GM12878 (cell line): ENCODE results near the gene PHF23. TPM values are rescaled to one million over a fixed set of nuclear protein-coding genes. Genes with fewer than 3 reads are reported as not detected.
A peak's percentile ranks its signal among the peaks of the same experiment; 100 is the strongest.

Experiments
- ATAC-seq: fragments of 200-7000 bp; cut with Tn5 transposase; 3 replicates; pipeline ENCODE4 v1.9.1; 2020; ENCODE audit warnings: mild to moderate bottlenecking, moderate library complexity
- BruUV-seq: library from RNA; stranded (reverse); fragments of 400-500 nt; replicated peaks from 2 replicates; lab custom pipeline; 2021; lab: Mats Ljungman, UMichigan
- CTCF ChIA-PET: fragments of 300-600 bp; sonication (Branson Sonifier 250); formaldehyde crosslinking; extraction: SDS; loops from one replicate; lab custom pipeline; 2021; ENCODE audit warnings: inconsistent platforms; lab: Yijun Ruan, JAX
- POLR2A ChIA-PET: fragments of 350-600 bp; formaldehyde crosslinking; extraction: SDS; loops from one replicate; lab custom pipeline; 2021; ENCODE audit warnings: inconsistent platforms; lab: Charles Lee
- RAD21 ChIA-PET: fragments of 300-600 bp; sonication (Branson Sonifier 250); formaldehyde crosslinking; loops from one replicate; lab custom pipeline; 2023; ENCODE audit warnings: antibody characterized with exemption; ENCODE audit not compliant: unreplicated experiment; lab: Charles Lee
- SMC1A ChIA-PET: fragments of 300-600 bp; sonication (Branson Sonifier 250); formaldehyde crosslinking; loops from one replicate; lab custom pipeline; 2023; ENCODE audit not compliant: unreplicated experiment, uncharacterized antibody; lab: Charles Lee
- DNase-seq: peaks from one replicate; pipeline ENCODE4 v3.0.0-alpha.2; 2011; ENCODE audit warnings: low read depth, low spot score
- FAIRE-seq: peaks from 3 replicates; lab custom pipeline; 2011; peaks lifted over from hg19 to GRCh38; lab: Jason Lieb, UNC
- H2AFZ ChIP-seq: 2 replicates; pipeline ENCODE4 v1.6.0; 2011; ENCODE audit warnings: low read depth, low read length, control low read depth; ENCODE audit not compliant: control insufficient read depth
- H3K27ac ChIP-seq: 2 replicates; pipeline ENCODE4 v1.5.1; 2011; ENCODE audit warnings: control low read depth; ENCODE audit not compliant: control insufficient read depth, insufficient read depth
- H3K27me3 ChIP-seq, 2 experiments: replicated peaks in 1 of 2; 2 replicates each; pipeline versions ENCODE4 v1.6.0 to v1.6.1; 2011; ENCODE audit warnings: low read length in 1 of 2; ENCODE audit not compliant: control insufficient read depth in 2 of 2, insufficient read depth in 2 of 2
- H3K36me3 ChIP-seq, 2 experiments: 2 replicates each; pipeline ENCODE4 v1.5.1; 2011; ENCODE audit warnings: low read length in 1 of 2; ENCODE audit not compliant: control insufficient read depth in 2 of 2, insufficient read depth in 2 of 2
- H3K4me1 ChIP-seq: 2 replicates; pipeline ENCODE4 v1.6.1; 2011; ENCODE audit warnings: mild to moderate bottlenecking, low read length, moderate library complexity, mixed read lengths; ENCODE audit not compliant: control insufficient read depth, insufficient read depth
- H3K4me2 ChIP-seq: 2 replicates; pipeline ENCODE4 v1.6.0; 2011; ENCODE audit warnings: control low read depth; ENCODE audit not compliant: control insufficient read depth, insufficient read depth
- H3K4me3 ChIP-seq: fragments of 200-600 bp; sonication (generic); 2 replicates; pipeline ENCODE4 v1.5.1; 2016
- H3K79me2 ChIP-seq: 2 replicates; pipeline ENCODE4 v1.6.0; 2011; ENCODE audit warnings: low read length; ENCODE audit not compliant: control insufficient read depth, insufficient read depth
- H3K9ac ChIP-seq: 2 replicates; pipeline ENCODE4 v1.8.0; 2011; ENCODE audit warnings: low read length, control low read depth, mixed read lengths; ENCODE audit not compliant: control insufficient read depth, insufficient read depth
- H3K9me3 ChIP-seq: replicated peaks from 3 replicates; pipeline ENCODE4 v1.5.1; 2011; ENCODE audit warnings: mild to moderate bottlenecking, low read length; ENCODE audit not compliant: control insufficient read depth, insufficient read depth
- H4K20me1 ChIP-seq: 2 replicates; pipeline ENCODE4 v1.6.0; 2011; ENCODE audit not compliant: control insufficient read depth, insufficient read depth
- CBX5 ChIP-seq: sonication (generic); IDR thresholded peaks from 2 replicates; pipeline ENCODE4 v1.6.1; 2016; ENCODE audit warnings: low read depth, moderate library complexity, mild to moderate bottlenecking, inconsistent platforms
- CHD2 ChIP-seq: IDR thresholded peaks from 2 replicates; pipeline ENCODE4 v1.6.1; 2011; ENCODE audit warnings: low read depth, low read length, improper control_type of control experiment, borderline replicate concordance
- NBN ChIP-seq: fragments of 450-650 bp; IDR thresholded peaks from 2 replicates; pipeline ENCODE4 v1.6.1; 2016
- RCOR1 ChIP-seq: conservative IDR thresholded peaks from 2 replicates; pipeline ENCODE4 v1.6.1; 2012; ENCODE audit warnings: low read depth, low read length, improper control_type of control experiment
- SMAD5 ChIP-seq: IDR thresholded peaks from 2 replicates; pipeline ENCODE4 v1.6.1; 2016; ENCODE audit warnings: antibody characterized with exemption, low read depth
- SREBF2 ChIP-seq: IDR thresholded peaks from 2 replicates; pipeline ENCODE4 v1.6.1; 2012; ENCODE audit warnings: mild to moderate bottlenecking, low read length
- TAF1 ChIP-seq: IDR thresholded peaks from 2 replicates; pipeline ENCODE4 v1.6.1; 2011; ENCODE audit warnings: mild to moderate bottlenecking, low read depth, low read length, borderline replicate concordance
- WRNIP1 ChIP-seq: IDR thresholded peaks from 2 replicates; pipeline ENCODE4 v1.6.1; 2011; ENCODE audit warnings: low read depth, low read length, improper control_type of control experiment, borderline replicate concordance
- ZNF217 ChIP-seq: fragments of 450-650 bp; IDR thresholded peaks from 2 replicates; pipeline ENCODE4 v1.6.1; 2017; ENCODE audit warnings: antibody characterized with exemption, mild to moderate bottlenecking
- ZNF622 ChIP-seq: fragments of 450-650 bp; IDR thresholded peaks from 2 replicates; pipeline ENCODE4 v1.6.1; 2017; ENCODE audit warnings: mild to moderate bottlenecking, inconsistent platforms
- WGBS: methylation state at CpG from one replicate; pipeline ENCODE4 v1.1.6; 2016; ENCODE audit warnings: low lambda C conversion rate; ENCODE audit not compliant: insufficient replicate concordance, insufficient coverage; ENCODE audit errors: missing lambda C conversion rate; 5-methylcytosine and 5-hydroxymethylcytosine counted together
- in situ Hi-C: fragments of 300-500 bp; cut with MboI; formaldehyde crosslinking; loops from 9 replicates; pipeline ENCODE4 v1.14.3; 2018; ENCODE audit warnings: mixed read lengths
- intact Hi-C: fragments of 100-400 bp; cut with micrococcal nuclease; formaldehyde crosslinking; loops from one replicate; pipeline ENCODE4 v1.14.2; 2022; ENCODE audit not compliant: unreplicated experiment
- polyA plus RNA-seq, 11 experiments: library from polyadenylated mRNA; depleted of rRNA in 4 of 11; unstranded in 6 of 11; stranded (reverse) in 5 of 11; fragments of >200 nt; fragmentation: Nextera tagmentation in 4 of 11; fragmentation: Illumina TruSeq in 1 of 11; extraction: Ambion mirVana in 4 of 11; extraction: Trizol in 1 of 11; gene quantifications; 1 replicate in 1 of 11; 2 replicates in 10 of 11; pipeline versions ENCODE4 v1.2.1 to v1.2.3, GENCODE V29; 2011 to 2016; ENCODE audit warnings: inconsistent platforms in 2 of 11, missing spikeins in 2 of 11, low read depth in 1 of 11
- total RNA-seq, 4 experiments: library from RNA; depleted of rRNA in 3 of 4; stranded (reverse); fragments of >200 nt in 3 of 4; fragmentation: Illumina TruSeq in 1 of 4; extraction: Trizol in 1 of 4; gene quantifications; 2 replicates each; pipeline versions ENCODE4 v1.2.1 to v1.2.3, GENCODE V29; 2013 to 2021
- TF ChIP-seq, protein P1 (sequence below): fragments of 450-650 bp; IDR thresholded peaks from 2 replicates; pipeline ENCODE4 v1.6.1; 2017; ENCODE audit warnings: low read depth, mild to moderate bottlenecking, moderate library complexity
- TF ChIP-seq, protein P2 (sequence below): fragments of 450-650 bp; IDR thresholded peaks from 2 replicates; pipeline ENCODE4 v1.6.1; 2016; ENCODE audit warnings: mild to moderate bottlenecking
- TF ChIP-seq, protein P3 (sequence below): IDR thresholded peaks from 2 replicates; pipeline ENCODE4 v1.6.1; 2011; ENCODE audit warnings: borderline replicate concordance, low read depth, mild to moderate bottlenecking, moderate library complexity, mixed read lengths, low read length; ENCODE audit not compliant: insufficient read depth; ENCODE audit errors: extremely low read length

PHF23 gene
- total and polyA plus RNA-seq, 10 of the 15 experiments (the other 5 are each of a cell fraction or from before 2014, with no cell fraction given) = 8.2 to 84.8 (median 32.6) TPM

DNA sequence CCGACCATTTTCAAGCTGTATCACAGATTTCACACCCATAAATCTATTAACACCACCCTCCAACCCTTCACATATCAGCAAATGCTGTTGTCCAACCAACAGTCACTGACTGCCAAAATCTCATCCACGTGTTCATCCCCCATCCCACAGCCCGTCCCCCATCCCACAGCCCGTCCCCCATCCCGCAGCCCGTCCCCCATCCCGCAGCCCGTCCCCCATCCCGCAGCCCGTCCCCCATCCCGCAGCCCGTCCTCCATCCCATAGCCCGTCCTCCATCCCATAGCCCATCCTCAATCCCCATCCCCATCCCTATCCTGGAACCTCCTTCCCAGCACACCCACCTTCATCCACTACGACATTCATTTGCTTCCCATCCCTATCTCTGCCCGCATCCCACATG is 33.7 kb downstream of the PHF23 start:
- H4K20me1 ChIP-seq = no peaks in the 10 kb centered on the region
- intact Hi-C loops = loop anchor here (1.0 kb wide), 1 partner anchor 9 kb away; no protein-coding TSS in a partner anchor
- H3K27ac ChIP-seq = no peak overlapping the region; the same call in 1 of the 2 replicates
- 63% methylated on average over 3 of the region's 15 CpGs for WGBS
- peak overlapping the region; percentile 89 for H2AFZ ChIP-seq
- peaks cover 6% of the 10 kb centered on the region; the same call in 1 of the 2 replicates for H3K4me1 ChIP-seq
- DNase-seq (no peak), ATAC-seq (no peak), FAIRE-seq (no peak)
- in situ Hi-C loops = no loop called here
- no peaks in the 10 kb centered on the region for H3K27me3 ChIP-seq
- peak overlapping the region; percentile 68; the same call in 1 of the 2 replicates for H3K4me3 ChIP-seq
- ChIA-PET CTCF (interaction anchor here (2.0 kb wide), 1 partner anchor 15 kb away, joined by 7 read pairs; the partner anchor contains the start of genes ACADVL and DLG4), POLR2A (interaction anchor here (0.5 kb wide), 1 partner anchor 38 kb away, joined by 4 read pairs; no protein-coding TSS in a partner anchor), SMC1A (no interaction called here), RAD21 (no interaction called here)
- no peaks in the 10 kb centered on the region for H3K36me3 ChIP-seq
- H3K9me3 ChIP-seq = no peaks in the 10 kb centered on the region
- no peaks in the 10 kb centered on the region for H3K79me2 ChIP-seq
- H3K9ac ChIP-seq = no peak overlapping the region
- no TSS peak for BruUV-seq
- H3K4me2 ChIP-seq = peak overlapping the region; percentile 88
- TF ChIP-seq TAF1 (no peak), NBN (no peak)
- TF ChIP-seq, protein P1, sequence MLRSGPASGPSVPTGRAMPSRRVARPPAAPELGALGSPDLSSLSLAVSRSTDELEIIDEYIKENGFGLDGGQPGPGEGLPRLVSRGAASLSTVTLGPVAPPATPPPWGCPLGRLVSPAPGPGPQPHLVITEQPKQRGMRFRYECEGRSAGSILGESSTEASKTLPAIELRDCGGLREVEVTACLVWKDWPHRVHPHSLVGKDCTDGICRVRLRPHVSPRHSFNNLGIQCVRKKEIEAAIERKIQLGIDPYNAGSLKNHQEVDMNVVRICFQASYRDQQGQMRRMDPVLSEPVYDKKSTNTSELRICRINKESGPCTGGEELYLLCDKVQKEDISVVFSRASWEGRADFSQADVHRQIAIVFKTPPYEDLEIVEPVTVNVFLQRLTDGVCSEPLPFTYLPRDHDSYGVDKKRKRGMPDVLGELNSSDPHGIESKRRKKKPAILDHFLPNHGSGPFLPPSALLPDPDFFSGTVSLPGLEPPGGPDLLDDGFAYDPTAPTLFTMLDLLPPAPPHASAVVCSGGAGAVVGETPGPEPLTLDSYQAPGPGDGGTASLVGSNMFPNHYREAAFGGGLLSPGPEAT = no peak

DNA sequence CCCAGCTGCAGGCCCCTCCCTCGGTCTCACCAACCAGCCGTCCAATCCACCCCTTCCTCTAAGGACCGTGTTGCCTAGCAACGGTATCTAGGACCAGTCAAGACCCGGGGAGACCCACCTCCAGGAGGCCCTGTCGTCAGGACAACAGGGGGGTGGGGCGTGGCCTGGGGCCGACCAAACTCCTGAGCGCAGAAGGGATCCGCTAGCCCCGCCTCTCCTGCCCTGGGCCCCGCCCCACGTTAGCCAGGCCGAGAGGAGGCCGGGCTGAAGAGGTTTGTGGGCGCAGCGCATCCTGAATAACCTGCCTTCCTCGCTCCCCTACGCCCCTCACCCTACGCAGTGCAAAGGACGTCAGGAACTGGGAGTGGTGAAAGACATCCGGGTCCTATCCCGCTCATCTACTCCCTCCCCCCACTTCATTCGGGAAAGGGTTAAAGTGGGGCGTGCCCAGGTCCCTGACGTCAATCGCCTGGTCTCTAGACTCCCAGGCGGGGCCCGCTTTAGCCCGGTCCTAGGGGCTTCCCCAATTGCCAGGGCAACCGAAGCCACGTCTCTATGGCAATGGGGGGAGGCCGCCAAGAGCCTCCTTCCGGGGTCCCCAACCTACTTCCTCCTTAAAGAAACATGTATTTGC is 34.3 kb downstream of the PHF23 start:
- Histone ChIP-seq H3K36me3 (no peaks in the 10 kb centered on the region), H3K9me3 (no peaks in the 10 kb centered on the region), H3K4me2 (peak overlapping the region; percentile 88), H4K20me1 (no peaks in the 10 kb centered on the region), H2AFZ (peak overlapping the region; percentile 89), H3K9ac (peak overlapping the region; percentile 45), H3K4me1 (peaks cover 6% of the 10 kb centered on the region; the same call in 1 of the 2 replicates), H3K27ac (peak overlapping the region; percentile 62), H3K4me3 (peak overlapping the region; percentile 68), H3K79me2 (no peaks in the 10 kb centered on the region), H3K27me3 (no peaks in the 10 kb centered on the region)
- BruUV-seq = no TSS peak
- WGBS = 1% methylated on average over 34 of the region's 34 CpGs
- ATAC-seq = peak; percentile 96
- in situ Hi-C loops = no loop called here
- ChIA-PET POLR2A (interaction anchor here (0.5 to 0.6 kb wide), 2 partner anchors 37 to 59 kb away, joined by 4 to 6 read pairs; no protein-coding TSS in a partner anchor), SMC1A (no interaction called here), RAD21 (no interaction called here), CTCF (interaction anchor here (2.0 kb wide), 1 partner anchor 16 kb away, joined by 7 read pairs; the partner anchor contains the start of genes ACADVL and DLG4)
- FAIRE-seq = peak; percentile 97
- peak; percentile 67 for DNase-seq
- intact Hi-C loops = loop anchor here (1.0 kb wide), 1 partner anchor 9 kb away; no protein-coding TSS in a partner anchor
- no peak for TF ChIP-seq SMAD5
- TF ChIP-seq, protein P2, sequence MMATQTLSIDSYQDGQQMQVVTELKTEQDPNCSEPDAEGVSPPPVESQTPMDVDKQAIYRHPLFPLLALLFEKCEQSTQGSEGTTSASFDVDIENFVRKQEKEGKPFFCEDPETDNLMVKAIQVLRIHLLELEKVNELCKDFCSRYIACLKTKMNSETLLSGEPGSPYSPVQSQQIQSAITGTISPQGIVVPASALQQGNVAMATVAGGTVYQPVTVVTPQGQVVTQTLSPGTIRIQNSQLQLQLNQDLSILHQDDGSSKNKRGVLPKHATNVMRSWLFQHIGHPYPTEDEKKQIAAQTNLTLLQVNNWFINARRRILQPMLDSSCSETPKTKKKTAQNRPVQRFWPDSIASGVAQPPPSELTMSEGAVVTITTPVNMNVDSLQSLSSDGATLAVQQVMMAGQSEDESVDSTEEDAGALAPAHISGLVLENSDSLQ = peak; percentile 66
- no peak for TF ChIP-seq ZNF622
- TF ChIP-seq WRNIP1 = no peak
- TF ChIP-seq ZNF217 = no peak
- TF ChIP-seq CHD2 = peak; percentile 76; the same call in 1 of the 2 replicates
- TF ChIP-seq RCOR1 = 0 out of 2 replicates have a peak, but pooled peaks have one; percentile 58
- TF ChIP-seq, protein P3, sequence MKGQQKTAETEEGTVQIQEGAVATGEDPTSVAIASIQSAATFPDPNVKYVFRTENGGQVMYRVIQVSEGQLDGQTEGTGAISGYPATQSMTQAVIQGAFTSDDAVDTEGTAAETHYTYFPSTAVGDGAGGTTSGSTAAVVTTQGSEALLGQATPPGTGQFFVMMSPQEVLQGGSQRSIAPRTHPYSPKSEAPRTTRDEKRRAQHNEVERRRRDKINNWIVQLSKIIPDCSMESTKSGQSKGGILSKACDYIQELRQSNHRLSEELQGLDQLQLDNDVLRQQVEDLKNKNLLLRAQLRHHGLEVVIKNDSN = no peak
- TF ChIP-seq CBX5 = no peak
- no peak for TF ChIP-seq SREBF2
